Heart left ventricle (tissue), 16 donors: ENCODE measurements around the gene PTPRM. TPM values are rescaled to one million over a fixed set of nuclear protein-coding genes. Genes with fewer than 3 reads are reported as not detected.

Source experiments
- ATAC-seq, 4 donors: fragments of 200-7000 bp; cut with Tn5 transposase; one replicate each; pipeline ENCODE4 v1.9.1; 2020 to 2022; ENCODE audit warnings: moderate library complexity in 4 of 4, mild to moderate bottlenecking in 3 of 4, moderate number of reproducible peaks in 1 of 4
- DNase-seq, 5 donors: peaks; one replicate each; pipeline ENCODE4 v3.0.0-alpha.2; 2020
- H3K27ac ChIP-seq, 12 donors: fragments of 200-600 bp; sonication (generic) in 4 of 12; one replicate each; pipeline versions ENCODE4 v1.5.0 to v1.8.0; 2016 to 2022; ENCODE audit warnings: mild to moderate bottlenecking in 2 of 12
- H3K27me3 ChIP-seq, 9 donors: fragments of 200-600 bp; sonication (generic) in 2 of 9; one replicate each; pipeline versions ENCODE4 v1.5.1 to v1.8.0; 2016 to 2022; ENCODE audit warnings: mild to moderate bottlenecking in 3 of 9
- H3K36me3 ChIP-seq, 9 donors: fragments of 200-600 bp; sonication (generic) in 2 of 9; one replicate each; pipeline versions ENCODE4 v1.5.0 to v1.8.0; 2018 to 2022; ENCODE audit warnings: mild to moderate bottlenecking in 2 of 9
- H3K4me1 ChIP-seq, 12 donors: fragments of 200-600 bp; sonication (generic) in 4 of 12; one replicate each; pipeline versions ENCODE4 v1.5.0 to v1.8.0; 2016 to 2022; ENCODE audit warnings: mild to moderate bottlenecking in 3 of 12
- H3K4me3 ChIP-seq, 12 donors: fragments of 200-600 bp; sonication (generic) in 4 of 12; one replicate each; pipeline versions ENCODE4 v1.5.0 to v1.8.0; 2017 to 2022; ENCODE audit warnings: mild to moderate bottlenecking in 9 of 12, moderate library complexity in 4 of 12
- H3K9me3 ChIP-seq, 12 donors: fragments of 200-600 bp; sonication (generic) in 4 of 12; one replicate each; pipeline versions ENCODE4 v1.5.0 to v1.8.0; 2016 to 2022; ENCODE audit warnings: mild to moderate bottlenecking in 1 of 12
- CTCF ChIP-seq, 12 donors: fragments of 200-600 bp; sonication (generic) in 4 of 12; IDR thresholded peaks; one replicate each; pipeline versions ENCODE4 v1.5.0 to v1.8.0; 2018 to 2022; ENCODE audit warnings: antibody characterized with exemption in 12 of 12, mild to moderate bottlenecking in 5 of 12
- POLR2A ChIP-seq, 2 donors: fragments of 450-650 bp; IDR thresholded peaks; one replicate each; pipeline ENCODE4 v1.6.1; 2017; ENCODE audit warnings: antibody characterized with exemption in 2 of 2, mild to moderate bottlenecking in 2 of 2, moderate library complexity in 2 of 2
- WGBS, 4 donors: extraction: QIAGEN DNeasy Blood & Tissue Kit in 2 of 4; methylation state at CpG; one replicate each; pipeline versions ENCODE4 v1.1.5 to v1.1.7; 2013 to 2018; 5-methylcytosine and 5-hydroxymethylcytosine counted together
- intact Hi-C, 10 donors: fragments of 100-400 bp; cut with DNase I; formaldehyde crosslinking; loops; one replicate each; pipeline versions ENCODE4 v1.11.1 to v1.14.2; 2022
- polyA plus RNA-seq, 2 donors: library from polyadenylated mRNA; stranded (reverse); fragments of 200-250 nt; gene quantifications; one replicate each; pipeline ENCODE4 v1.2.3, GENCODE V29; 2013
- total RNA-seq, 9 donors: library from RNA; depleted of rRNA in 2 of 9; stranded (reverse); fragments of >200 nt in 2 of 9; fragmentation: NEBNext Ultra II Directional in 3 of 9; extraction: Animal tissue kit (Norgen Biotek cat#: 25700) in 3 of 9; gene quantifications; one replicate each; pipeline versions ENCODE4 v1.1.0 to v1.2.4, GENCODE V29; 2016 to 2023
- donor health status: ischemic (EF 13 %, LVEDD 7.1; RV severe dilation, severe dysfunction).
- donor health status: healthy with polysubstance abuse.
- donor health status: DM: no; HTN: yes; CAD: no.
- donor health status: DM: no; HTN: no; CAD: no.
- donor health status: ischemic (EF 25% LVEDD 6.9; RV normal size, moderate dysfunction).
- donor health status: ischemic (EF 25% LVEDD 5.7; RV mildly dilated, moderate dysfunction).
- donor health status: healthy.
- donor health status: DM: yes; HTN: yes; CAD: no.
- donor health status: ischemic (EF 35%, LVEDD 5.7; RV mildly dilated, moderate dysfunction).
- donor health status: nonischemic (EF 11% LVEDD 7.7; RV severe dilation, severe dysfunction).
- donor health status: DM: yes; HTN: yes; CAD: no.
- donor health status: PGD.
- donor health status: ischemic (EF 29% LVEDD 5.4; RV normal size, mild dysfunction).
- donor health status: nonischemic (EF 23%, LVEDD 6.1; RV moderate dilation, normal function).

Gene PTPRM
- total and polyA plus RNA-seq, 11 donors, result 93.8 to 186 (median 123) TPM

GRCh38 chr18:8356001-8356400 lies 788.9 kb downstream of the PTPRM start:
- Histone ChIP-seq H3K4me1 (peaks cover 0 to 10% (median 0%) of the 10 kb centered on the region in 12 donors), H3K27me3 (no peaks in the 10 kb centered on the region), H3K4me3 (no peak overlapping the region), H3K36me3 (peaks cover 0 to under 1% (median 0%) of the 10 kb centered on the region in 9 donors), H3K27ac (no peak overlapping the region), H3K9me3 (no peaks in the 10 kb centered on the region)
- intact Hi-C loops, result no loop called here
- ATAC-seq, result no peak
- WGBS, 4 donors, result 81 to 92% (median 86%) methylated on average over 3 of the region's 3 CpGs
- DNase-seq, result no peak
- TF ChIP-seq POLR2A (IDR thresholded peaks at IDR 0.05), result no peak
- TF ChIP-seq CTCF (IDR thresholded peaks at IDR 0.05), result no peak

GRCh38 chr18:8357320-8357719 lies 790.2 kb downstream of the PTPRM start:
- intact Hi-C loops, result no loop called here
- peaks cover 0 to 10% (median 0%) of the 10 kb centered on the region in 12 donors for H3K4me1 ChIP-seq
- ATAC-seq, result no peak
- H3K27ac ChIP-seq, result no peak overlapping the region
- 80 to 89% (median 85%) methylated on average over 10 of the region's 10 CpGs for WGBS, 4 donors
- no peaks in the 10 kb centered on the region for H3K9me3 ChIP-seq
- H3K36me3 ChIP-seq, result peaks cover 0 to 10% (median 0%) of the 10 kb centered on the region in 9 donors
- no peaks in the 10 kb centered on the region for H3K27me3 ChIP-seq
- TF ChIP-seq CTCF (IDR thresholded peaks at IDR 0.05), result no peak
- TF ChIP-seq POLR2A (IDR thresholded peaks at IDR 0.05), result no peak
- no peak for DNase-seq
- H3K4me3 ChIP-seq, result no peak overlapping the region

- DNase-seq (no peak), ATAC-seq (no peak)
- Histone ChIP-seq H3K4me3 (no peak overlapping the region), H3K27ac (no peak overlapping the region), H3K27me3 (no peaks in the 10 kb centered on the region), H3K9me3 (no peaks in the 10 kb centered on the region), H3K4me1 (peaks cover 0 to 10% (median 0%) of the 10 kb centered on the region in 12 donors), H3K36me3 (peaks cover 0 to 11% (median 0%) of the 10 kb centered on the region in 9 donors)
- 79 to 87% (median 80%) methylated on average over 6 of the region's 6 CpGs for WGBS, 4 donors
- intact Hi-C loops, result no loop called here
- TF ChIP-seq POLR2A (IDR thresholded peaks at IDR 0.05) (no peak), CTCF (IDR thresholded peaks at IDR 0.05) (no peak)
These were observed 791.1 kb downstream of the PTPRM start for GRCh38 chr18:8358033-8358765.

GRCh38 chr18:8359076-8359475 lies 792.0 kb downstream of the PTPRM start:
- ATAC-seq (no peak), DNase-seq (no peak)
- Histone ChIP-seq H3K27ac (no peak overlapping the region), H3K4me3 (no peak overlapping the region), H3K4me1 (peaks cover 0 to 15% (median 0%) of the 10 kb centered on the region in 12 donors), H3K9me3 (no peaks in the 10 kb centered on the region), H3K36me3 (peaks cover 0 to 11% (median 0%) of the 10 kb centered on the region in 9 donors), H3K27me3 (no peaks in the 10 kb centered on the region)
- TF ChIP-seq CTCF (IDR thresholded peaks at IDR 0.05) (no peak), POLR2A (IDR thresholded peaks at IDR 0.05) (no peak)
- 88 to 95% (median 94%) methylated on average over 6 of the region's 6 CpGs for WGBS, 4 donors
- intact Hi-C loops, result no loop called here
